ENCODE measurements around the gene SUPT20H.
"Not testable (repeated sequence)": the region's sequence is repeated elsewhere in the genome, so short reads cannot be mapped to it uniquely, and the experiment has no call there.

The SUPT20H gene

DNA sequence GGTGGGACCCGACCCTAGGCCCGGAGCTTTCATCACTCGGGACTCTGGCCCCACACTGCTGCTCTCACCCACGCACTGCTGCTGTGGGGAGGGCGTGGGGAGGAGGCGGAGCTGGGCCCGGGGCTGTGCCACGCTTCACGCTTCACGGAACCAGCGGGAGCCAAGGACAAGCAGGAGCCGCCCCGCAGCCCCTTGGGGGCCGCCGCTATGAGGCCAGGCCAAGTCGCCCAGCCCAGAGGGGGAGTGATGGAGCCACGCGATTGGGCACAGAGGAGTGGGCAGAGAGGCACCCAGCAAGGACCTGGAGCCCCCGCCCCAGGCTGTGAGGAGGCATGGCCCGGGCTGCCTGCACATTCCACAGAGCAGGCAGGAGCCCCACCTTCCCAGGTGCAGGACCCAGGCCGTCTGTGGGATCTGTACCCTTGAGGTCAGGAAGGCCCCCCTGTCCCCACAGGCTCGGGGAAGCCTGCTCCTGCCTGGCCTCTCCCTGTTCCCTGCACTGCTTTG is 10.2 kb upstream of the SUPT20H start:
- no peak for DNase-seq (ENCODE audit: low read depth in 2 of 2)

DNA sequence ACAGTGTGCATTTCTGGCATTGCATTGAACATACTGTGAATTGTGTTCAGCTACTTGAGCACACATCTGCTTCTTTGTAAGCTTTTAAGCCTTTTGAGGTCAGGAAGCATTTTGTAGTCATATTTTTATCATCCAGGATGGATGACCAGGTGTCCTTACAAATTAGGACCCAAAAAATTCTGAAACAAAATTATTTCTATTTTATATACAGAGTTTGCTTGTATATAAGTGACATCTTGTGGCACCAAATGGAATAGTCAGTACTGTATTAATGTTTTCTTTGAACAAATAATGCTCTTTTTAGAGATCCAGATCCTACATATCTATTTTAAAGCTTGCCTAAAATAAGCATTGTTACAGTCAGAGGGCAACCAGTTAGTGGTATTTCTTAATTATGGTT is 9.5 kb upstream of the SUPT20H start:
- DNase-seq (ENCODE audit: low read depth in 2 of 2) = no peak

GRCh38 chr13:37067874-37068273 is 8.4 kb upstream of the SUPT20H start:
- no peak for DNase-seq (ENCODE audit: low read depth in 2 of 2)

- no peak for DNase-seq (ENCODE audit: low read depth in 2 of 2)
These were observed 6.5 kb upstream of the SUPT20H start for GRCh38 chr13:37065890-37066526.

DNA sequence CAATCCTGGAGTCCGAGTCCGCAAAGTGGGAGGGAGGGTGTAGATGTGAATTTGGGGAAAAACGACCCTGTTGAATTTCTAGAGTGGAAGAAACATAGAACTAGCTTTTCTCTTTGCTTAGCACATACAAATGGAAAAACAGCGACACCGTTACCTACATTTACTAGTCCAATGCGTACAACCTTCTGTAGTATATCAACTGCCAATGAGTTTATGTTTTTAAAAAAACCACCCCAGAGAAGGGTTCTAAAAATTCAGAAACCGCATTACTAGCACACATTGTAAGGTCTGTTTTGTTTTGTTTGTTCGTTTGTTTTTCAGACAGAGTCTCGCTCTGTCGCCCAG is 332 bp upstream of the SUPT20H start:
- no peak for DNase-seq (ENCODE audit: low read depth in 2 of 2)

- DNase-seq (ENCODE audit: low read depth in 2 of 2) = not testable (repeated sequence)
These were observed 3.3 kb downstream of the SUPT20H start for GRCh38 chr13:37056228-37056627.

GRCh38 chr13:37053111-37053510 is 6.4 kb downstream of the SUPT20H start:
- not testable (repeated sequence) for DNase-seq (ENCODE audit: low read depth in 2 of 2)

DNA sequence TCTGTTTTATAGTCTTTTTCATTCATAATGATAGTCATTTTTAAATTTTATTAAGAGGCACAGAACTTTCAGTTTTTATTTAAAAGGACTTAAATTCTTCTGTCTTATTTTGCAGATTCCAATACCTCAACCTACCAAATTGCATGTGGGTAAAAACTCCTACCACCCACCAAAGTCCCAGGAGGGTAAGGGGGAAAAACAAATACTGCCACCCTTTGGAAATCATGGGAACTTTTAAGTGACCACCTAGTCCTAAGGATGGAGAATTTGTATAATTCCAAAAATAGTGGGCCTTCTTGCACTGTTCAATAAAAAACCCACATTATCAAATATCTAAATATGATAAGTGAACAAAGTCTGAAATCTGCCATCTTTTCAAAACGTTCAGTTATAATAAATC is 9.7 kb downstream of the SUPT20H start:
- no peak for DNase-seq (ENCODE audit: low read depth in 2 of 2)

- no peak for DNase-seq (ENCODE audit: low read depth in 2 of 2)
These were observed 11.6 kb downstream of the SUPT20H start for GRCh38 chr13:37047846-37048245.

- DNase-seq (ENCODE audit: low read depth in 2 of 2) = no peak
These were observed 12.5 kb downstream of the SUPT20H start for GRCh38 chr13:37047032-37047431.

DNA sequence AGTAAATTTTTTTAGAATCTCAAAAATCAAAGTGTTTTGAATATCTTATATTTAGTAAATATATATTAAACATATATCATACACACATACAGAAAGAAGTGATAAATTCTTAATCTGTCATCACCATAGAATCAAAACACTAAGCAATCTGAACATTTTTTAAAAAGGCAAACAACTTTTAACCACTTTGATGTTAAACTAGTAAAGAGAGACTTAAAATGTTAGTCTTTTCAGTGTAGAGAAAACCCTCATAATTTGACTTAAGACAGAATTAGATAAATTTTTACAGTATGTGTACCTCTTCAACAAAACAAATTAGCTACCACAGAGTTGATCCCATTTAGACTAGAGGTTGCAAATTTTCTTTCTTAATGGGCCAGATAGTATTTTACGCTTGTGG is 13.4 kb downstream of the SUPT20H start:
- no peak for DNase-seq (ENCODE audit: low read depth in 2 of 2)

- DNase-seq (ENCODE audit: low read depth in 2 of 2) = no peak
These were observed 18.7 kb downstream of the SUPT20H start for GRCh38 chr13:37040789-37041188.

GRCh38 chr13:37039896-37040295 is 19.6 kb downstream of the SUPT20H start:
- DNase-seq (ENCODE audit: low read depth in 2 of 2) = no peak

GRCh38 chr13:37037241-37037640 is 22.2 kb downstream of the SUPT20H start:
- no peak for DNase-seq (ENCODE audit: low read depth in 2 of 2)

GRCh38 chr13:37029617-37030016 is 29.9 kb downstream of the SUPT20H start:
- no peak for DNase-seq (ENCODE audit: low read depth in 2 of 2)

- no peak for DNase-seq (ENCODE audit: low read depth in 2 of 2)
These were observed 31.8 kb downstream of the SUPT20H start for GRCh38 chr13:37027639-37028038.

DNA sequence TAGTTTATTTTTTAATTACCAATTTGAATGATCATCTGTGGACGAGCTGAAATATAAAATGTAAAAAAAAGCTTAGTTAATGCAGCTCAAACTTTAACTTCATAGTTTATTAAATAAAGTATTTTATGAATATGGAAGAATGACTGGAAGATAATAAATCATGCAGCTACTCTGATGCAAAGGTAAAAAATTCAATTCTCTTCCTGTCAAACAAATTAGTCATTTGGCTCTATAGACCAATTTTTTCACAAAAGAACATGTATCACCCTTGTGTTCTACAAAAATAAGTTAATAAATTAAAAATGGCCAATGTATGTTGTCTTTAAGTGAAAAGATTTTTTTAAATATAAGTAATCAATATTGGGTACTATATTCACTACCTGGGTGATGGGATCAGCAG is 32.7 kb downstream of the SUPT20H start:
- DNase-seq (ENCODE audit: low read depth in 2 of 2) = no peak

DNA sequence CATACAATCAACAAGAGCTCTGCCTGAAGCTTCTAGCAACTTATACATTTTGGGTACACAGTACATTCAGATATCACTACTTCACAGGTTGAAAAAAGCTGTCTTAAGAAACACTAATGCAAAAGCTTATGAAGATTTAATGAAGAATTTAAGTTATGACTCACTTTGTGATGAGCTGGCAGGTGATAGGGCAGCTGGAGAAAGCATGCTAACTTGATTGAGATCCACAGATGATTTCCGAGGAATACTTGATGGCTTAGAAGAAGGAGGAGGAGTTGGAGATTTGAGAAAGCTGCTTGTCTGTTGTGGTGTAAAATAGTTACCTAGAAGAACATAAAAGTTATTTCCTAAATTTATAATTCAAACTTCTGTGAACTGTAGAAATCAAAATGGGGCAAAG is 35.6 kb downstream of the SUPT20H start:
- no peak for DNase-seq (ENCODE audit: low read depth in 2 of 2)

GRCh38 chr13:37014609-37015008 is 44.9 kb downstream of the SUPT20H start:
- no peak for DNase-seq (ENCODE audit: low read depth in 2 of 2)

- DNase-seq (ENCODE audit: low read depth in 2 of 2) = no peak
These were observed 47.7 kb downstream of the SUPT20H start for GRCh38 chr13:37011788-37012187.

- DNase-seq (ENCODE audit: low read depth in 2 of 2) = no peak
These were observed 48.5 kb downstream of the SUPT20H start for GRCh38 chr13:37011002-37011401.

DNA sequence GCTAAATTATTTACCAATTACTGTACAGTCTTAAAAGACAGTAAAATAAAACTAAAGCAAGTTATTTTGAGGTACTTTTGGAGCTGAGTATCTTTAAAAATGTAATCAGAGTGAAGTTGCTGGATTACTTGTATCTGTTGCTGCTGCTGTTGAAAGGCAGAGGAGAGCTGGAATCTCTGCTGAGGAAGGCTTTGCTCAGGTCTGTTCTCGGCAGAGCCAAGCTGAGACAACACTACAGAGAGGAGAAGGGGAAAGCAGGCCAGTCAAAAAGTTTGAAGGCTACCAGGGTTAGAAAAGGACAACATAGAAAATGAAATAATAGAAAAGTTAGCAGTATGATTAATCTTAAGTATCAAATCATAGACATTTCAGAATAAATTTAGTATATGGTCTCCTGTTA is 49.1 kb downstream of the SUPT20H start:
- no peak for DNase-seq (ENCODE audit: low read depth in 2 of 2)

DNA sequence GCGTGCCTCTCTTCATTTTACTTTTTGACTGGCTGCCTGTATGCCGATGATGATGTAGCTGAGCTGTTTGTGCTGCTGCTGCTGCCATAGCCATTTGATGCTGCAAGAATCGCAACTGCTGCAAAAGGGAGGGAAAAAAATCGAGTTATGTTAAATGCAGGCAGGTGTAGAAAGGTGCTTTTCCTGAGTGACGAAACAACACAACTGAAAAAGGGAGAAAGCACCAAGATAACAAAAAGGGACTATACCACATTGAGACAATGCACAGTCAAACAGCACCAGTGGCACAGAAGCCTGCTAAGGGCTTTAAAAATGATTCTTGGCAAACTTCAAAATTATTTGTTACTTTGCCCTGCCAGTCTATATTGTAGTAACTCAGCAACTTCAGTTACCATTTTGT is 49.8 kb downstream of the SUPT20H start:
- no peak for DNase-seq (ENCODE audit: low read depth in 2 of 2)

- no peak for DNase-seq (ENCODE audit: low read depth in 2 of 2)
These were observed 57.6 kb downstream of the SUPT20H start for GRCh38 chr13:37001921-37002250.

Measured in stimulated activated CD8-positive, alpha-beta memory T cell treated with anti-CD3 and anti-CD28 coated beads, Interleukin-7, amount 100 ng/mL, for 4 hours (primary cell).